OCI-LY7 (cell line): ENCODE data around the gene PRKAB1. TPM values are rescaled to one million over a fixed set of nuclear protein-coding genes. Genes with fewer than 3 reads are reported as not detected.

Experiments used
- BruUV-seq: library from RNA; stranded (reverse); fragments of 400-500 nt; replicated peaks from 2 replicates; lab custom pipeline; 2021; lab: Mats Ljungman, UMichigan
- CTCF ChIA-PET: fragments of 300-600 bp; sonication (Branson Sonifier 250); formaldehyde crosslinking; loops from one replicate; lab custom pipeline; 2022; ENCODE audit warnings: antibody characterized with exemption; ENCODE audit not compliant: unreplicated experiment; lab: Charles Lee
- POLR2A ChIA-PET: fragments of 300-600 bp; sonication (Branson Sonifier 250); formaldehyde crosslinking; loops from one replicate; lab custom pipeline; 2022; ENCODE audit warnings: antibody characterized with exemption; lab: Charles Lee
- DNase-seq: peaks from one replicate; pipeline ENCODE4 v3.0.0-alpha.2; 2015; ENCODE audit warnings: low spot score
- H2AFZ ChIP-seq: fragments of 200-600 bp; sonication (generic), shearing (Covaris generic); 2 replicates; pipeline ENCODE4 v1.6.1; 2014; ENCODE audit warnings: mild to moderate bottlenecking, antibody characterized with exemption, low read length, moderate library complexity
- H3K27ac ChIP-seq: fragments of 200-600 bp; sonication (generic); 2 replicates; pipeline ENCODE4 v1.5.1; 2014; ENCODE audit warnings: mixed run types, low read depth, mild to moderate bottlenecking, moderate library complexity, low read length, inconsistent platforms; ENCODE audit not compliant: poor library complexity, severe bottlenecking
- H3K36me3 ChIP-seq: fragments of 200-600 bp; sonication (generic); 2 replicates; pipeline ENCODE4 v1.6.1; 2014; ENCODE audit warnings: mild to moderate bottlenecking, antibody characterized with exemption, low read length, moderate library complexity, mixed read lengths; ENCODE audit not compliant: insufficient read depth
- H3K4me1 ChIP-seq: fragments of 200-600 bp; sonication (generic); 2 replicates; pipeline ENCODE4 v1.5.1; 2014; ENCODE audit warnings: mild to moderate bottlenecking, low read length; ENCODE audit not compliant: insufficient read depth, poor library complexity, severe bottlenecking
- H3K4me2 ChIP-seq: fragments of 200-600 bp; sonication (generic); 2 replicates; pipeline ENCODE4 v1.6.1; 2014; ENCODE audit warnings: mild to moderate bottlenecking, low read length
- H3K4me3 ChIP-seq: fragments of 200-600 bp; sonication (generic); 2 replicates; pipeline ENCODE4 v1.5.1; 2014; ENCODE audit warnings: mild to moderate bottlenecking, low read depth, low read length; ENCODE audit not compliant: poor library complexity, severe bottlenecking
- H3K79me2 ChIP-seq: fragments of 200-600 bp; sonication (generic); 2 replicates; pipeline ENCODE4 v1.6.1; 2016; ENCODE audit warnings: low read depth, mild to moderate bottlenecking, low read length, moderate library complexity, mixed read lengths; ENCODE audit not compliant: insufficient read depth
- H3K9me2 ChIP-seq: fragments of 200-600 bp; sonication (generic); 2 replicates; pipeline ENCODE4 v1.6.1; 2016; ENCODE audit warnings: mild to moderate bottlenecking, low read length, mixed read lengths; ENCODE audit not compliant: insufficient read depth
- H3K9me3 ChIP-seq: fragments of 200-600 bp; sonication (generic); 2 replicates; pipeline ENCODE4 v1.6.1; 2014; ENCODE audit warnings: mild to moderate bottlenecking, mixed run types, low read length, mixed read lengths
- H4K20me1 ChIP-seq: fragments of 200-600 bp; sonication (generic); 2 replicates; pipeline ENCODE4 v1.6.1; 2014; ENCODE audit warnings: mild to moderate bottlenecking, antibody characterized with exemption, low read length, moderate library complexity, mixed read lengths; ENCODE audit not compliant: insufficient read depth
- CTCF ChIP-seq: fragments of 200-600 bp; sonication (generic); conservative IDR thresholded peaks from 2 replicates; pipeline ENCODE4 v1.5.1; 2014; ENCODE audit warnings: mild to moderate bottlenecking, antibody characterized with exemption, low read length, moderate library complexity, mixed read lengths
- EZH2phosphoT487 ChIP-seq: fragments of 200-600 bp; sonication (generic); IDR thresholded peaks from 2 replicates; pipeline ENCODE4 v1.6.1; 2018; ENCODE audit warnings: low read depth, borderline replicate concordance, mild to moderate bottlenecking, mixed run types, antibody characterized with exemption, low read length, moderate library complexity, mixed read lengths
- intact Hi-C: fragments of 100-400 bp; cut with micrococcal nuclease; formaldehyde crosslinking; loops from one replicate; pipeline ENCODE4 v1.10.0; 2022; ENCODE audit not compliant: unreplicated experiment
- total RNA-seq, 2 experiments: library from RNA; depleted of rRNA in 1 of 2; stranded (reverse); fragments of >200 nt in 1 of 2; shearing (Covaris generic) in 1 of 2; gene quantifications; 2 replicates each; pipeline ENCODE4 v1.2.3, GENCODE V29; 2014 to 2022

PRKAB1 gene
- total RNA-seq, 2 experiments from 2014 or later, result 32.4 to 45.1 TPM

GRCh38 chr12:119693511-119693910, 25.6 kb downstream of the PRKAB1 start:
- no peak overlapping the region for H2AFZ ChIP-seq
- peaks cover 66% of the 10 kb centered on the region for H3K36me3 ChIP-seq
- no peak overlapping the region for H3K27ac ChIP-seq
- TF ChIP-seq CTCF (no peak), EZH2phosphoT487 (no peak)
- no peaks in the 10 kb centered on the region for H3K9me3 ChIP-seq
- POLR2A ChIA-PET, result interaction anchor here (0.6 kb wide), 1 partner anchor 1739 kb away, joined by 3 read pairs; no protein-coding TSS in a partner anchor
- H3K79me2 ChIP-seq, result no peaks in the 10 kb centered on the region
- H4K20me1 ChIP-seq, result no peaks in the 10 kb centered on the region
- H3K4me1 ChIP-seq, result no peaks in the 10 kb centered on the region
- no peak overlapping the region for H3K4me3 ChIP-seq
- CTCF ChIA-PET, result no interaction called here
- intact Hi-C loops, result no loop called here
- no peaks in the 10 kb centered on the region for H3K9me2 ChIP-seq
- no TSS peak for BruUV-seq
- DNase-seq, result no peak
- no peak overlapping the region for H3K4me2 ChIP-seq

GRCh38 chr12:119694111-119694510, 26.2 kb downstream of the PRKAB1 start:
- no peaks in the 10 kb centered on the region for H4K20me1 ChIP-seq
- no peaks in the 10 kb centered on the region for H3K79me2 ChIP-seq
- TF ChIP-seq EZH2phosphoT487 (no peak), CTCF (no peak)
- intact Hi-C loops, result no loop called here
- H3K4me1 ChIP-seq, result no peaks in the 10 kb centered on the region
- no TSS peak for BruUV-seq
- no peak overlapping the region for H3K4me3 ChIP-seq
- ChIA-PET POLR2A (interaction anchor here (0.6 kb wide), 1 partner anchor 1739 kb away, joined by 3 read pairs; no protein-coding TSS in a partner anchor), CTCF (no interaction called here)
- H3K9me2 ChIP-seq, result no peaks in the 10 kb centered on the region
- DNase-seq, result no peak
- H3K27ac ChIP-seq, result no peak overlapping the region
- H3K4me2 ChIP-seq, result no peak overlapping the region
- no peaks in the 10 kb centered on the region for H3K9me3 ChIP-seq
- H3K36me3 ChIP-seq, result peaks cover 69% of the 10 kb centered on the region
- H2AFZ ChIP-seq, result no peak overlapping the region

GRCh38 chr12:119695034-119695433, 27.1 kb downstream of the PRKAB1 start:
- peaks cover 71% of the 10 kb centered on the region for H3K36me3 ChIP-seq
- no peaks in the 10 kb centered on the region for H4K20me1 ChIP-seq
- TF ChIP-seq EZH2phosphoT487 (no peak), CTCF (peak; percentile 66)
- no peak overlapping the region for H3K4me3 ChIP-seq
- no peaks in the 10 kb centered on the region for H3K9me2 ChIP-seq
- POLR2A ChIA-PET, result no interaction called here
- no peak overlapping the region for H2AFZ ChIP-seq
- intact Hi-C loops, result no loop called here
- BruUV-seq, result no TSS peak
- DNase-seq, result peak; percentile 23
- H3K27ac ChIP-seq, result no peak overlapping the region
- H3K79me2 ChIP-seq, result no peaks in the 10 kb centered on the region
- CTCF ChIA-PET, result no interaction called here
- no peaks in the 10 kb centered on the region for H3K4me1 ChIP-seq
- H3K4me2 ChIP-seq, result no peak overlapping the region
- no peaks in the 10 kb centered on the region for H3K9me3 ChIP-seq
